K562 (cell line): ENCODE measurements around the gene PTAR1. TPM values are rescaled to one million over a fixed set of nuclear protein-coding genes. Genes with fewer than 3 reads are reported as not detected.

Source experiments
- ATAC-seq: fragments of 200-7000 bp; cut with Tn5 transposase; 3 replicates; pipeline ENCODE4 v1.9.1; 2020; ENCODE audit warnings: moderate library complexity
- BruUV-seq: library from RNA; stranded (reverse); fragments of 400-500 nt; replicated peaks from 2 replicates; lab custom pipeline; 2021; lab: Mats Ljungman, UMichigan
- CTCF ChIA-PET: fragments of 300-600 bp; formaldehyde crosslinking; extraction: SDS; loops from one replicate; lab custom pipeline; 2021; ENCODE audit warnings: low intra/inter-chr PET ratio; lab: Yijun Ruan, JAX
- POLR2A ChIA-PET: fragments of 300-600, 350-650 bp; sonication (Branson Sonifier 250); formaldehyde crosslinking; extraction: SDS; loops from one replicate; lab custom pipeline; 2021; ENCODE audit warnings: antibody characterized with exemption, inconsistent platforms; lab: Yijun Ruan, JAX
- DNase-seq, 4 experiments: peaks; one replicate each; pipeline versions ENCODE4 v3.0.0 to v3.0.0-alpha.2; 2011 to 2018; ENCODE audit warnings: low spot score in 3 of 4, mixed read lengths in 3 of 4; ENCODE audit errors: extremely low read depth in 1 of 4
- FAIRE-seq: peaks from 2 replicates; lab custom pipeline; 2011; peaks lifted over from hg19 to GRCh38; lab: Jason Lieb, UNC
- H2AFZ ChIP-seq: 2 replicates; pipeline ENCODE4 v1.6.0; 2011; ENCODE audit warnings: low read depth, low read length, control low read depth, inconsistent platforms
- H3K27ac ChIP-seq: fragments of 200-600 bp; 3 replicates; pipeline ENCODE4 v1.8.0; 2011; ENCODE audit warnings: low read depth, mild to moderate bottlenecking, control low read depth, inconsistent platforms, low read length, moderate library complexity, mixed read lengths; ENCODE audit errors: extremely low read depth
- H3K27me3 ChIP-seq, 2 experiments: fragments of 300-600 bp in 1 of 2; 2 replicates in 1 of 2; 3 replicates in 1 of 2; pipeline versions ENCODE4 v1.6.0 to v1.8.0; 2011; ENCODE audit warnings: inconsistent platforms in 2 of 2, low read length in 2 of 2, mild to moderate bottlenecking in 1 of 2, mixed read lengths in 1 of 2, moderate library complexity in 1 of 2; ENCODE audit not compliant: control insufficient read depth in 2 of 2, insufficient read depth in 2 of 2
- H3K36me3 ChIP-seq: fragments of 300-600 bp; 3 replicates; pipeline ENCODE4 v1.8.0; 2011; ENCODE audit warnings: mild to moderate bottlenecking, low read length, inconsistent platforms; ENCODE audit not compliant: control insufficient read depth, insufficient read depth
- H3K4me1 ChIP-seq, 2 experiments: fragments of 200-600 bp in 1 of 2; replicated peaks in 1 of 2; 2 replicates in 1 of 2; 3 replicates in 1 of 2; pipeline versions ENCODE4 v1.5.1 to v1.8.0; 2011; ENCODE audit warnings: inconsistent platforms in 2 of 2, low read length in 2 of 2, mild to moderate bottlenecking in 1 of 2, mixed read lengths in 1 of 2, moderate library complexity in 1 of 2; ENCODE audit not compliant: control insufficient read depth in 2 of 2, insufficient read depth in 2 of 2
- H3K4me2 ChIP-seq: 2 replicates; pipeline ENCODE4 v1.6.1; 2011; ENCODE audit warnings: low read length, control low read depth, inconsistent platforms, mixed read lengths; ENCODE audit not compliant: insufficient read depth
- H3K4me3 ChIP-seq: fragments of 200-600 bp; sonication (generic), shearing (Covaris generic); 2 replicates; pipeline ENCODE4 v1.5.1; 2016; ENCODE audit warnings: control low read depth, inconsistent platforms
- H3K79me2 ChIP-seq: fragments of 200-600 bp; 3 replicates; pipeline ENCODE4 v1.8.0; 2011; ENCODE audit warnings: low read length, inconsistent platforms; ENCODE audit not compliant: control insufficient read depth, insufficient read depth
- H3K9ac ChIP-seq, 2 experiments: 2 replicates each; pipeline versions ENCODE4 v1.6.0 to v1.6.1; 2011; ENCODE audit warnings: low read depth in 2 of 2, low read length in 2 of 2, control low read depth in 1 of 2, inconsistent platforms in 1 of 2, mild to moderate bottlenecking in 1 of 2, mixed read lengths in 1 of 2; ENCODE audit not compliant: insufficient read depth in 1 of 2
- H3K9me1 ChIP-seq: one replicate; pipeline ENCODE4 v1.6.0; 2011; ENCODE audit warnings: inconsistent platforms, mild to moderate bottlenecking, low read length, moderate library complexity; ENCODE audit not compliant: control insufficient read depth, insufficient read depth
- H3K9me3 ChIP-seq: replicated peaks from 2 replicates; pipeline ENCODE4 v1.5.1; 2011; ENCODE audit warnings: low read depth, low read length, inconsistent platforms; ENCODE audit not compliant: control insufficient read depth, insufficient read depth
- H4K20me1 ChIP-seq: replicated peaks from 2 replicates; pipeline ENCODE4 v1.6.1; 2011; ENCODE audit warnings: low read length, inconsistent platforms, mixed read lengths; ENCODE audit not compliant: control insufficient read depth, insufficient read depth
- CTCF ChIP-seq, 3 experiments: IDR thresholded peaks in 2 of 3; conservative IDR thresholded peaks in 1 of 3; 2 replicates each; pipeline ENCODE4 v1.5.1; 2011 to 2012; ENCODE audit warnings: low read length in 3 of 3, mild to moderate bottlenecking in 3 of 3, control low read depth in 2 of 3, improper control_type of control experiment in 1 of 3, inconsistent platforms in 1 of 3, low read depth in 1 of 3, mixed read lengths in 1 of 3, moderate library complexity in 1 of 3; ENCODE audit not compliant: insufficient read depth in 2 of 3
- DDX20 ChIP-seq: fragments of 450-650 bp; IDR thresholded peaks from 2 replicates; pipeline ENCODE4 v1.6.1; 2016; ENCODE audit warnings: missing genetic modification characterization, low read depth, mild to moderate bottlenecking, missing compliant biosample characterization, moderate library complexity
- PRDM10 ChIP-seq: fragments of 450-650 bp; IDR thresholded peaks from 2 replicates; pipeline ENCODE4 v1.6.1; 2018; ENCODE audit not compliant: partially characterized antibody
- WGBS: fragments of 100-300 bp; shearing (Covaris generic); methylation state at CpG from one replicate; pipeline ENCODE4 v1.1.6; 2016; ENCODE audit warnings: low coverage, mixed read lengths; ENCODE audit not compliant: insufficient coverage; ENCODE audit errors: missing lambda C conversion rate; 5-methylcytosine and 5-hydroxymethylcytosine counted together
- in situ Hi-C: fragments of 300-500 bp; cut with MboI; formaldehyde crosslinking; loops from 4 replicates; pipeline ENCODE4 v1.15.0; 2018; ENCODE audit warnings: inconsistent platforms, mixed read lengths
- intact Hi-C: fragments of 100-400 bp; cut with micrococcal nuclease; formaldehyde crosslinking; loops from 2 replicates; pipeline ENCODE4 v1.14.2; 2022
- polyA plus RNA-seq, 8 experiments: library from polyadenylated mRNA; depleted of rRNA in 4 of 8; stranded (reverse) in 5 of 8; unstranded in 3 of 8; fragments of >200 nt; fragmentation: Nextera tagmentation in 2 of 8; fragmentation: Illumina TruSeq in 1 of 8; extraction: Ambion mirVana in 2 of 8; extraction: Trizol in 1 of 8; gene quantifications; 2 replicates each; pipeline versions ENCODE4 v1.2.1 to v1.2.3, GENCODE V29; 2011 to 2014; ENCODE audit warnings: inconsistent platforms in 1 of 8, missing spikeins in 1 of 8
- total RNA-seq, 7 experiments: library from RNA; depleted of rRNA in 6 of 7; stranded (reverse); fragments of >200 nt in 6 of 7; fragmentation: Illumina TruSeq in 2 of 7; extraction: Trizol in 2 of 7; gene quantifications; 2 replicates each; pipeline versions ENCODE4 v1.2.1 to v1.2.3, GENCODE V29; 2011 to 2021; ENCODE audit warnings: low replicate concordance in 1 of 7

Gene PTAR1
- total and polyA plus RNA-seq, 9 of the 15 experiments (the other 6 are each of a cell fraction or from before 2014, with no cell fraction given) = 10.1 to 48.0 (median 28.0) TPM

GRCh38 chr9:69809304-69809863, 49.6 kb upstream of the PTAR1 start:
- no peak for DNase-seq
- FAIRE-seq = no peak
- no peaks in the 10 kb centered on the region for H3K9me1 ChIP-seq
- in situ Hi-C loops = no loop called here
- BruUV-seq = no TSS peak
- TF ChIP-seq CTCF (IDR thresholded peaks at IDR 0.05 in 2 of 3, conservative IDR thresholded peaks at IDR 0.05 in 1 of 3; ENCODE audit: insufficient read depth in 2 of 3, low read depth in 1 of 3, low read length in 3 of 3) (peak in 2 of 3 experiments; percentile 11 to 23; a peak in 2 of 6 replicates), DDX20 (no peak), PRDM10 (peak; percentile 88)
- TF ChIP-seq, all 486 proteins: peak for 2
- Histone ChIP-seq H3K4me2 (no peak overlapping the region), H4K20me1 (no peaks in the 10 kb centered on the region), H3K79me2 (no peaks in the 10 kb centered on the region), H3K27me3 (no peaks in the 10 kb centered on the region), H2AFZ (no peak overlapping the region), H3K9me3 (peaks cover 13% of the 10 kb centered on the region), H3K27ac (no peak overlapping the region), H3K9ac (no peak overlapping the region), H3K4me1 (peaks cover 0 to 21% of the 10 kb centered on the region in 2 experiments; a peak in 3 of 5 replicates), H3K36me3 (no peaks in the 10 kb centered on the region), H3K4me3 (no peak overlapping the region)
- 45% methylated on average over 8 of the region's 8 CpGs for WGBS
- intact Hi-C loops = no loop called here
- no peak for ATAC-seq
- CTCF ChIA-PET = no interaction called here
- POLR2A ChIA-PET = no interaction called here
